ENCODE data around the gene AGPAT3.

GRCh38 chr21:43908167-43908566 lies 43.1 kb downstream of the AGPAT3 start:
- TF ChIP-seq, protein P1, sequence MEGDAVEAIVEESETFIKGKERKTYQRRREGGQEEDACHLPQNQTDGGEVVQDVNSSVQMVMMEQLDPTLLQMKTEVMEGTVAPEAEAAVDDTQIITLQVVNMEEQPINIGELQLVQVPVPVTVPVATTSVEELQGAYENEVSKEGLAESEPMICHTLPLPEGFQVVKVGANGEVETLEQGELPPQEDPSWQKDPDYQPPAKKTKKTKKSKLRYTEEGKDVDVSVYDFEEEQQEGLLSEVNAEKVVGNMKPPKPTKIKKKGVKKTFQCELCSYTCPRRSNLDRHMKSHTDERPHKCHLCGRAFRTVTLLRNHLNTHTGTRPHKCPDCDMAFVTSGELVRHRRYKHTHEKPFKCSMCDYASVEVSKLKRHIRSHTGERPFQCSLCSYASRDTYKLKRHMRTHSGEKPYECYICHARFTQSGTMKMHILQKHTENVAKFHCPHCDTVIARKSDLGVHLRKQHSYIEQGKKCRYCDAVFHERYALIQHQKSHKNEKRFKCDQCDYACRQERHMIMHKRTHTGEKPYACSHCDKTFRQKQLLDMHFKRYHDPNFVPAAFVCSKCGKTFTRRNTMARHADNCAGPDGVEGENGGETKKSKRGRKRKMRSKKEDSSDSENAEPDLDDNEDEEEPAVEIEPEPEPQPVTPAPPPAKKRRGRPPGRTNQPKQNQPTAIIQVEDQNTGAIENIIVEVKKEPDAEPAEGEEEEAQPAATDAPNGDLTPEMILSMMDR (IDR thresholded peaks at IDR 0.05) = no peak
- no peak for TF ChIP-seq ZFX (IDR thresholded peaks at IDR 0.05; ENCODE audit: borderline replicate concordance)
